Measurements from ENCODE around the gene SPTBN4.

SPTBN4 gene

GRCh38 chr19:40444000-40444824 lies 22.6 kb upstream of the SPTBN4 start, which contains the start of gene SERTAD3 (continued):
- TF ChIP-seq ZNF18 (tag by site-specific recombination; IDR thresholded peaks at IDR 0.05): no peak; the same call in 1 of the 2 replicates
- no peak for TF ChIP-seq ZNF768 (tag by site-specific recombination; IDR thresholded peaks at IDR 0.05)
- no peak for TF ChIP-seq ZNF513 (tag by site-specific recombination; IDR thresholded peaks at IDR 0.05)
- TF ChIP-seq ZNF23 (tag by site-specific recombination; IDR thresholded peaks at IDR 0.05; ENCODE audit: borderline replicate concordance): no peak
- TF ChIP-seq ZBTB1 (tag by site-specific recombination; IDR thresholded peaks at IDR 0.05): no peak
- peak; percentile 64; the same call in 1 of the 2 replicates for TF ChIP-seq PBX3 (CRISPR knock-in tag; IDR thresholded peaks at IDR 0.05)
- peak; percentile 79 for TF ChIP-seq ZNF2 (tag by site-specific recombination; IDR thresholded peaks at IDR 0.05)
- peak; percentile 97 for TF ChIP-seq ZIC2 (tag by site-specific recombination; IDR thresholded peaks at IDR 0.05)
- no peak for TF ChIP-seq ZNF488 (tag by site-specific recombination; IDR thresholded peaks at IDR 0.05)
- TF ChIP-seq ZNF341 (tag by site-specific recombination; IDR thresholded peaks at IDR 0.05; ENCODE audit: low read depth): peak; percentile 91
- no peak for TF ChIP-seq ZNF274 (IDR thresholded peaks at IDR 0.05; ENCODE audit: low read length)
- no peak for TF ChIP-seq ZNF274 (tag by site-specific recombination; IDR thresholded peaks at IDR 0.05; ENCODE audit: borderline replicate concordance)
- TF ChIP-seq BCL11A (tag by site-specific recombination; IDR thresholded peaks at IDR 0.05; ENCODE audit: low read depth): peak; percentile 54; the same call in 1 of the 2 replicates
- TF ChIP-seq ZNF629 (tag by site-specific recombination; IDR thresholded peaks at IDR 0.05): peak; percentile 100
- TF ChIP-seq ZBTB11 (tag by site-specific recombination; conservative IDR thresholded peaks at IDR 0.05; ENCODE audit: low read depth): peak; percentile 4; the same call in 1 of the 2 replicates
- TF ChIP-seq ZNF785 (tag by site-specific recombination; IDR thresholded peaks at IDR 0.05): peak; percentile 19; the same call in 1 of the 2 replicates
- no peak for TF ChIP-seq RBAK (tag by site-specific recombination; IDR thresholded peaks at IDR 0.05)
- TF ChIP-seq SCRT1 (tag by site-specific recombination; IDR thresholded peaks at IDR 0.05; ENCODE audit: borderline replicate concordance): peak; percentile 63
- TF ChIP-seq ZNF658 (tag by site-specific recombination; IDR thresholded peaks at IDR 0.05): no peak
- TF ChIP-seq ZNF114 (tag by site-specific recombination; IDR thresholded peaks at IDR 0.05): no peak
- TF ChIP-seq ZNF146 (tag by site-specific recombination; IDR thresholded peaks at IDR 0.05): 0 out of 2 replicates have a peak, but pooled peaks have one; percentile 3
- 0 out of 2 replicates have a peak, but pooled peaks have one; percentile 7 for TF ChIP-seq ZSCAN4 (tag by site-specific recombination; IDR thresholded peaks at IDR 0.05)
- no peak for TF ChIP-seq ZNF521 (tag by site-specific recombination; IDR thresholded peaks at IDR 0.05)
- 0 out of 2 replicates have a peak, but pooled peaks have one; percentile 1 for TF ChIP-seq GFI1B (tag by site-specific recombination; IDR thresholded peaks at IDR 0.05)
- TF ChIP-seq ZNF175 (tag by site-specific recombination; IDR thresholded peaks at IDR 0.05): no peak
- peak; percentile 92 for TF ChIP-seq SP2 (tag by site-specific recombination; IDR thresholded peaks at IDR 0.05)
- TF ChIP-seq ZNF223 (tag by site-specific recombination; IDR thresholded peaks at IDR 0.05): no peak
- TF ChIP-seq MEIS1 (CRISPR knock-in tag; IDR thresholded peaks at IDR 0.05; ENCODE audit: borderline replicate concordance): no peak
- TF ChIP-seq ZNF791 (tag by site-specific recombination; IDR thresholded peaks at IDR 0.05): no peak
- TF ChIP-seq YY1 (tag by site-specific recombination; IDR thresholded peaks at IDR 0.05): no peak; the same call in 1 of the 2 replicates
- TF ChIP-seq ZNF202 (tag by site-specific recombination; IDR thresholded peaks at IDR 0.05; ENCODE audit: borderline replicate concordance): no peak

Measured in HEK293 (cell line).